CD14-positive monocyte (primary cell): ENCODE measurements around the gene RGCC. TPM values are rescaled to one million over a fixed set of nuclear protein-coding genes. Genes with fewer than 3 reads are reported as not detected.

ENCODE experiments used
- DNase-seq, 3 donors: peaks; one replicate each; pipeline ENCODE4 v3.0.0-alpha.2; 2011 to 2022
- H2AFZ ChIP-seq: 2 replicates; pipeline ENCODE4 v1.6.0; 2012; ENCODE audit warnings: mild to moderate bottlenecking, low read depth, low read length, inconsistent platforms; ENCODE audit not compliant: insufficient read depth, poor library complexity, severe bottlenecking
- H3K27ac ChIP-seq, 2 donors: 1 replicate in 1 of 2; 2 replicates in 1 of 2; pipeline ENCODE4 v1.5.1; 2012 to 2013; ENCODE audit warnings: low read length in 2 of 2, control low read depth in 1 of 2, inconsistent platforms in 1 of 2, low read depth in 1 of 2, mild to moderate bottlenecking in 1 of 2
- H3K27me3 ChIP-seq, 2 donors: one replicate each; pipeline versions ENCODE4 v1.6.0 to v1.6.1; 2011 to 2013; ENCODE audit warnings: low read length in 2 of 2; ENCODE audit not compliant: control insufficient read depth in 2 of 2, insufficient read depth in 2 of 2
- H3K36me3 ChIP-seq, 2 donors: replicated peaks in 1 of 2; 1 replicate in 1 of 2; 2 replicates in 1 of 2; pipeline versions ENCODE4 v1.5.1 to v1.6.1; 2012 to 2013; ENCODE audit warnings: low read length in 2 of 2, control low read depth in 1 of 2, inconsistent platforms in 1 of 2, mild to moderate bottlenecking in 1 of 2; ENCODE audit not compliant: insufficient read depth in 2 of 2, control insufficient read depth in 1 of 2
- H3K4me1 ChIP-seq, 2 donors: 1 replicate in 1 of 2; 2 replicates in 1 of 2; pipeline versions ENCODE4 v1.5.1 to v1.6.1; 2012 to 2013; ENCODE audit warnings: low read length in 2 of 2, control low read depth in 1 of 2, inconsistent platforms in 1 of 2, mild to moderate bottlenecking in 1 of 2, moderate library complexity in 1 of 2; ENCODE audit not compliant: insufficient read depth in 2 of 2, control insufficient read depth in 1 of 2
- H3K4me2 ChIP-seq: replicated peaks from 2 replicates; pipeline ENCODE3; 2012; ENCODE audit warnings: low read length, moderate library complexity, mild to moderate bottlenecking; ENCODE audit not compliant: poor library complexity, severe bottlenecking; ENCODE audit errors: extremely low read depth
- H3K4me3 ChIP-seq, 3 experiments: fragments of 200-600 bp in 1 of 3; sonication (generic) in 1 of 3; replicated peaks in 1 of 3; 1 replicate in 2 of 3; 2 replicates in 1 of 3; pipeline ENCODE4 v1.5.1; 2011 to 2013; ENCODE audit warnings: low read length in 3 of 3, mild to moderate bottlenecking in 3 of 3, control low read depth in 2 of 3, low read depth in 2 of 3, inconsistent platforms in 1 of 3, moderate library complexity in 1 of 3
- H3K79me2 ChIP-seq: 2 replicates; pipeline ENCODE4 v1.6.0; 2012; ENCODE audit warnings: mild to moderate bottlenecking, control low read depth, inconsistent platforms, low read length, moderate library complexity; ENCODE audit not compliant: insufficient read depth
- H3K9ac ChIP-seq: 2 replicates; pipeline ENCODE4 v1.6.0; 2017; ENCODE audit warnings: low read length, mild to moderate bottlenecking; ENCODE audit not compliant: insufficient read depth, poor library complexity, severe bottlenecking
- H3K9me3 ChIP-seq, 2 donors: replicated peaks in 1 of 2; 1 replicate in 1 of 2; 2 replicates in 1 of 2; pipeline versions ENCODE4 v1.5.1 to v1.6.1; 2012 to 2013; ENCODE audit warnings: low read length in 2 of 2, control low read depth in 1 of 2; ENCODE audit not compliant: control insufficient read depth in 1 of 2, insufficient read depth in 1 of 2
- H4K20me1 ChIP-seq: 2 replicates; pipeline ENCODE4 v1.6.0; 2012; ENCODE audit warnings: mild to moderate bottlenecking, low read length, control low read depth, moderate library complexity; ENCODE audit not compliant: insufficient read depth
- H3K27ac Mint-ChIP-seq, 7 donors: one replicate each; pipeline ENCODE4 v1.8.0; 2020; ENCODE audit warnings: mild to moderate bottlenecking in 7 of 7, mixed read lengths in 7 of 7, moderate library complexity in 6 of 7, inconsistent platforms in 2 of 7
- H3K27me3 Mint-ChIP-seq, 3 donors: one replicate each; pipeline ENCODE4 v1.8.0; 2021 to 2022; ENCODE audit warnings: low read depth in 3 of 3, mild to moderate bottlenecking in 3 of 3, mixed read lengths in 3 of 3, moderate library complexity in 3 of 3, inconsistent platforms in 1 of 3
- H3K36me3 Mint-ChIP-seq, 2 donors: one replicate each; pipeline ENCODE4 v1.8.0; 2020; ENCODE audit warnings: mixed read lengths in 2 of 2, inconsistent platforms in 1 of 2, mild to moderate bottlenecking in 1 of 2
- H3K4me1 Mint-ChIP-seq: one replicate; pipeline ENCODE4 v1.8.0; 2020; ENCODE audit warnings: mild to moderate bottlenecking, mixed read lengths
- H3K4me3 Mint-ChIP-seq, 2 donors: one replicate each; pipeline ENCODE4 v1.8.0; 2020; ENCODE audit warnings: mild to moderate bottlenecking in 2 of 2, mixed read lengths in 2 of 2, moderate library complexity in 1 of 2
- H3K9me3 Mint-ChIP-seq, 7 donors: one replicate each; pipeline ENCODE4 v1.8.0; 2020 to 2022; ENCODE audit warnings: mixed read lengths in 7 of 7, mild to moderate bottlenecking in 6 of 7, moderate library complexity in 6 of 7, inconsistent platforms in 2 of 7
- CTCF ChIP-seq: fragments of 200-600 bp; IDR thresholded peaks from one replicate; pipeline ENCODE4 v1.8.0; 2022; ENCODE audit warnings: antibody characterized with exemption, mild to moderate bottlenecking
- WGBS: methylation state at CpG from one replicate; pipeline ENCODE4 v1.1.5; 2013; ENCODE audit warnings: missing lambda C conversion rate; ENCODE audit not compliant: insufficient coverage; 5-methylcytosine and 5-hydroxymethylcytosine counted together
- intact Hi-C, 2 donors: fragments of 100-400 bp; cut with micrococcal nuclease; formaldehyde crosslinking; loops; one replicate each; pipeline versions ENCODE4 v1.15.0 to v1.15.1; 2023
- polyA plus RNA-seq, 3 donors: library from polyadenylated mRNA; depleted of rRNA in 1 of 3; unstranded in 2 of 3; stranded (reverse) in 1 of 3; fragments of 300-500 nt in 2 of 3; fragments of >200 nt in 1 of 3; fragmentation: Illumina TruSeq in 2 of 3; gene quantifications; 1 replicate in 2 of 3; 2 replicates in 1 of 3; pipeline ENCODE4 v1.2.3, GENCODE V29; 2012 to 2021

Gene RGCC
- polyA plus RNA-seq, 3 donors = 4.3 to 49.5 (median 26.0) TPM

GRCh38 chr13:41460074-41460465 lies 2.7 kb downstream of the RGCC start:
- H3K27ac Mint-ChIP-seq = peak overlapping the region in 2 of 7 donors; percentile 75 to 87
- H3K9me3 ChIP-seq = peaks cover 0 to 3% of the 10 kb centered on the region in 2 donors
- peaks cover 73% of the 10 kb centered on the region for H3K4me1 Mint-ChIP-seq
- H2AFZ ChIP-seq = no peak overlapping the region
- peaks cover 3 to 14% (median 10%) of the 10 kb centered on the region in 7 donors for H3K9me3 Mint-ChIP-seq
- TF ChIP-seq CTCF = no peak
- peak overlapping the region; percentile 89 to 94 for H3K4me3 Mint-ChIP-seq
- H3K4me3 ChIP-seq = peak overlapping the region in 1 of 3 experiments; percentile 16
- no CpG with 5 or more reads among the region's 2 CpGs for WGBS
- H3K79me2 ChIP-seq = peaks cover 47% of the 10 kb centered on the region
- H3K27ac ChIP-seq = no peak overlapping the region
- no peaks in the 10 kb centered on the region for H3K36me3 ChIP-seq
- DNase-seq = no peak
- H3K4me2 ChIP-seq = peak overlapping the region; percentile 88
- H4K20me1 ChIP-seq = peaks cover 15% of the 10 kb centered on the region
- peaks cover 33 to 50% of the 10 kb centered on the region in 2 donors for H3K36me3 Mint-ChIP-seq
- H3K4me1 ChIP-seq = peaks cover 66 to 79% of the 10 kb centered on the region in 2 donors
- peaks cover 6 to 30% of the 10 kb centered on the region in 2 donors for H3K27me3 ChIP-seq
- H3K27me3 Mint-ChIP-seq = peaks cover 24 to 43% (median 29%) of the 10 kb centered on the region in 3 donors
- no peak overlapping the region for H3K9ac ChIP-seq
- intact Hi-C loops = loop anchor here in 1 of 2 donors (10.0 kb wide), 1 partner anchor 195 kb away; no protein-coding TSS in a partner anchor

DNA sequence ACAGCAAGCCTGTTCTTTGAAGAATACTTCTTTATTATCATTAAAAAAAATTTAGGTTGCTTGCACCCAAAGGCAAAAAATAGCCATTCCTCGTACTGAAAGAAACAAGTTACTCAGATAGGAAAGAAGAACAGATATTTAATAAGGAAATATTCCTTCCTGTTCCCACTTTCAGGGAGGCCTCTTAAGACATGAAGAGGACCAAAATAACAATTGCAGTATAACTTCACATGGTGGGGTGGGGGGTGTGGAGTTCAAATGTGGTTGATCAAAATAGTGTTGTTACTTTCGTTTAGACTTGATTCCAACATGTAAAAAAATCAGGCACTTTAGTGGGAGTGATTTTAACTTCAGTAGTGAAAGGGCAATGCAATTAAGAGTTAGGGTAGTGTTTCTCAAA lies 3.6 kb downstream of the RGCC start:
- intact Hi-C loops = loop anchor here in 1 of 2 donors (10.0 kb wide), 1 partner anchor 194 kb away; no protein-coding TSS in a partner anchor
- peaks cover 47% of the 10 kb centered on the region for H3K79me2 ChIP-seq
- H3K36me3 Mint-ChIP-seq = peaks cover 38 to 54% of the 10 kb centered on the region in 2 donors
- H3K27me3 ChIP-seq = peaks cover 6 to 21% of the 10 kb centered on the region in 2 donors
- peaks cover 75 to 88% of the 10 kb centered on the region in 2 donors for H3K4me1 ChIP-seq
- peaks cover 15% of the 10 kb centered on the region for H4K20me1 ChIP-seq
- TF ChIP-seq CTCF = no peak
- DNase-seq = no peak
- peak overlapping the region in 3 of 7 donors; percentile 36 to 78 (median 75) for H3K27ac Mint-ChIP-seq
- H3K36me3 ChIP-seq = no peaks in the 10 kb centered on the region
- peaks cover 3 to 13% (median 8%) of the 10 kb centered on the region in 7 donors for H3K9me3 Mint-ChIP-seq
- H3K4me2 ChIP-seq = no peak overlapping the region
- H2AFZ ChIP-seq = no peak overlapping the region
- peak overlapping the region in 1 of 2 donors; percentile 94 for H3K4me3 Mint-ChIP-seq
- peaks cover 0 to 3% of the 10 kb centered on the region in 2 donors for H3K9me3 ChIP-seq
- H3K9ac ChIP-seq = no peak overlapping the region
- no peak overlapping the region for H3K4me3 ChIP-seq
- no CpG with 5 or more reads among the region's 2 CpGs for WGBS
- H3K4me1 Mint-ChIP-seq = peaks cover 77% of the 10 kb centered on the region
- peaks cover 16 to 34% (median 21%) of the 10 kb centered on the region in 3 donors for H3K27me3 Mint-ChIP-seq
- no peak overlapping the region for H3K27ac ChIP-seq
